Erythroblast (primary cell): Measurements from ENCODE around the gene GRIK4.

Source experiments
- GATA1 ChIP-seq: IDR thresholded peaks from 2 replicates; pipeline ENCODE4 v1.6.1; 2011; ENCODE audit warnings: low read depth, mild to moderate bottlenecking, control low read depth, low read length, moderate library complexity
- POLR2A ChIP-seq: IDR thresholded peaks from 2 replicates; pipeline ENCODE4 v1.6.1; 2011; ENCODE audit warnings: mild to moderate bottlenecking, low read length

- TF ChIP-seq POLR2A: no peak
- TF ChIP-seq GATA1: no peak
These were observed 75.8 kb downstream of the GRIK4 start for GRCh38 chr11:120587299-120587698.
